Uterus (tissue), 4 donors: ENCODE data around the gene STRN3. TPM values are rescaled to one million over a fixed set of nuclear protein-coding genes. Genes with fewer than 3 reads are reported as not detected.
"Not testable (repeated sequence)": the region's sequence is repeated elsewhere in the genome, so short reads cannot be mapped to it uniquely, and the experiment has no call there.

Experiments used
- DNase-seq, 2 donors: peaks; one replicate each; pipeline ENCODE4 v3.0.0-alpha.2; 2019 to 2020
- H3K27ac ChIP-seq, 2 donors: fragments of 200-600 bp; sonication (generic); 1 replicate in 1 of 2; 2 replicates in 1 of 2; pipeline ENCODE4 v1.5.1; 2016 to 2018
- H3K27me3 ChIP-seq, 2 donors: fragments of 200-600 bp; sonication (generic); one replicate each; pipeline ENCODE4 v1.5.1; 2018 to 2019; ENCODE audit warnings: control low read depth in 1 of 2
- H3K36me3 ChIP-seq, 2 donors: fragments of 200-600 bp; sonication (generic); one replicate each; pipeline ENCODE4 v1.5.1; 2019; ENCODE audit warnings: control low read depth in 1 of 2
- H3K4me1 ChIP-seq, 2 donors: fragments of 200-600 bp; sonication (generic); one replicate each; pipeline ENCODE4 v1.5.1; 2018 to 2019; ENCODE audit warnings: control low read depth in 1 of 2
- H3K4me3 ChIP-seq, 2 donors: fragments of 200-600 bp; sonication (generic); 1 replicate in 1 of 2; 2 replicates in 1 of 2; pipeline ENCODE4 v1.5.1; 2018 to 2019; ENCODE audit warnings: mild to moderate bottlenecking in 1 of 2
- H3K9me3 ChIP-seq, 2 donors: fragments of 200-600 bp; sonication (generic); one replicate each; pipeline ENCODE4 v1.5.1; 2019; ENCODE audit warnings: control low read depth in 1 of 2
- POLR2A ChIP-seq, 2 donors: fragments of 450-650 bp; IDR thresholded peaks; one replicate each; pipeline ENCODE4 v1.6.1; 2016; ENCODE audit warnings: antibody characterized with exemption in 2 of 2, mild to moderate bottlenecking in 1 of 2, moderate library complexity in 1 of 2
- intact Hi-C: fragments of 100-400 bp; cut with DNase I; formaldehyde crosslinking; loops from one replicate; pipeline ENCODE4 v1.15.1; 2023; ENCODE audit warnings: low total_unique reads
- total RNA-seq, 4 donors: library from RNA; depleted of rRNA in 3 of 4; stranded (reverse); fragments of >200 nt in 3 of 4; gene quantifications; one replicate each; pipeline versions ENCODE4 v1.1.0 to v1.2.4, GENCODE V29; 2014 to 2023
- TF ChIP-seq, protein P1 (sequence below), 4 experiments: fragments of 200-600 bp in 2 of 4; fragments of 450-650 bp in 2 of 4; sonication (generic) in 2 of 4; IDR thresholded peaks; one replicate each; pipeline ENCODE4 v1.5.1; 2016 to 2019; ENCODE audit warnings: antibody characterized with exemption in 4 of 4, mild to moderate bottlenecking in 2 of 4, moderate library complexity in 1 of 4
- donor health status: DM: yes; HTN: yes; CAD: no.

STRN3 gene
- total RNA-seq, 4 donors from 2014 or later = 25.9 to 82.0 (median 65.0) TPM

DNA sequence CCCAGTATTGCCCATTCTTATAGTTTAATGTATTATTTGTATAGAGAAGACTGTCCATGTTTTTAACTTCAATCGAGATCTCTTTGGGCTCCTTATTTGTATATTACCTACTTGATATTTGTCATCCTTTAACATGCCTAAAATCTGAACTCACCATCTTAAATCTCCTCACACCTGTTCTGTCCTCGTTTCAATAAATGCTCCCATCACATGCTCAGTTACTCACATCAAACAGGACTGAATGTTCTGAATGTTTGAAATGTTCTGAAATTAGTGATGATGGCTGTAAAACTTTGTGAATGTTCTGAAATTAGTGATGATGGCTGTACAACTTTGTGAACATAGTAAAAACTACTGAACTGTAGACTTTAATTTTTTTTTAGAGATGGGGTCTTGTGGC is 117.4 kb downstream of the STRN3 start:
- TF ChIP-seq POLR2A (IDR thresholded peaks at IDR 0.05) = no peak
- TF ChIP-seq, protein P1, sequence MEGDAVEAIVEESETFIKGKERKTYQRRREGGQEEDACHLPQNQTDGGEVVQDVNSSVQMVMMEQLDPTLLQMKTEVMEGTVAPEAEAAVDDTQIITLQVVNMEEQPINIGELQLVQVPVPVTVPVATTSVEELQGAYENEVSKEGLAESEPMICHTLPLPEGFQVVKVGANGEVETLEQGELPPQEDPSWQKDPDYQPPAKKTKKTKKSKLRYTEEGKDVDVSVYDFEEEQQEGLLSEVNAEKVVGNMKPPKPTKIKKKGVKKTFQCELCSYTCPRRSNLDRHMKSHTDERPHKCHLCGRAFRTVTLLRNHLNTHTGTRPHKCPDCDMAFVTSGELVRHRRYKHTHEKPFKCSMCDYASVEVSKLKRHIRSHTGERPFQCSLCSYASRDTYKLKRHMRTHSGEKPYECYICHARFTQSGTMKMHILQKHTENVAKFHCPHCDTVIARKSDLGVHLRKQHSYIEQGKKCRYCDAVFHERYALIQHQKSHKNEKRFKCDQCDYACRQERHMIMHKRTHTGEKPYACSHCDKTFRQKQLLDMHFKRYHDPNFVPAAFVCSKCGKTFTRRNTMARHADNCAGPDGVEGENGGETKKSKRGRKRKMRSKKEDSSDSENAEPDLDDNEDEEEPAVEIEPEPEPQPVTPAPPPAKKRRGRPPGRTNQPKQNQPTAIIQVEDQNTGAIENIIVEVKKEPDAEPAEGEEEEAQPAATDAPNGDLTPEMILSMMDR (IDR thresholded peaks at IDR 0.05) = no peak
- Histone ChIP-seq H3K4me3 (no peak overlapping the region), H3K36me3 (no peaks in the 10 kb centered on the region), H3K4me1 (no peaks in the 10 kb centered on the region), H3K9me3 (no peaks in the 10 kb centered on the region), H3K27ac (no peak overlapping the region), H3K27me3 (no peaks in the 10 kb centered on the region)
- intact Hi-C loops = no loop called here
- no peak for DNase-seq

GRCh38 chr14:30907659-30908057 is 118.5 kb downstream of the STRN3 start:
- Histone ChIP-seq H3K9me3 (no peaks in the 10 kb centered on the region), H3K27me3 (no peaks in the 10 kb centered on the region), H3K36me3 (no peaks in the 10 kb centered on the region), H3K4me3 (no peak overlapping the region), H3K4me1 (no peaks in the 10 kb centered on the region), H3K27ac (no peak overlapping the region)
- intact Hi-C loops = no loop called here
- no peak for TF ChIP-seq POLR2A (IDR thresholded peaks at IDR 0.05)
- TF ChIP-seq, protein P1 (IDR thresholded peaks at IDR 0.05) = no peak
- no peak for DNase-seq

DNA sequence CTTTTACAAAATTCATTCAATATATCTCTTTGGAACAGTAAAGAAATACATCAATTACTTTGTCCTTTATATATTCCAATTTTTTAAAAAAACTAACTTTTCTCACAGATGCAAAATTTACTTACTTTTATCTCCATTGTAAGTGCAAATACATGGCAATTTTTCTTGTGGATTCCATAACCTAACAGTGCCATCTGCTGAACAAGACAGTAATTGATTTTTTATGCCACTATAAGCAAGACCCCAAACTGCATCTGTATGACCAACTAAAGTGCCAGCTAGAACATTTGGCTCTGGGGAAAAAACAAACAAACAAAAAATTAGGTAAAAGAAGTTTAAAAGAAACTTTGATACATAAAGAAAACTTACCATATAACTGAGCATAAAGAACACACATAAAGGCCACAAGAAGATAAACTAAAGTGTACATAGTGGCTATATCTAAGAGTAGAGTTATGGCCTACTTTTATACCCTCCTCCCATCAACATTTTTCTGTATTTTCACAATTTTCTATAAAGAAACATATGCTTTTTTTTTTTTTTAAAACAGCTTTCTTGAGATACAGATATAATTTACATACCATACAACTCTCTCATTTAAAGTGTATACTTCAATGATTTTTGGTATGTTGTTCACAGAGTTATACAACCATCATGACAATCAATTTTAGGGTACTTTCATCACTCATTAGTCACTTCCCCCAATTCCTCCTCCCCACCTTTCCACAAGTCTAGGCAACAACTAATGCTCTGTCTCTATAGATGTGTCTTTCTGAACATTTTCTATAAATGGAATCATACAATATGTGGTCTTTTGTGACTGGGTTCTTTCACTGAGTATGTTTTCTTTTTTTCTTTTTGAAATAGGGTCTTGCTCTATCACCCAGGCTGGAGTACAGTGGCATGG is 119.2 kb downstream of the STRN3 start:
- Histone ChIP-seq H3K36me3 (no peaks in the 10 kb centered on the region), H3K27ac (no peak overlapping the region)

DNA sequence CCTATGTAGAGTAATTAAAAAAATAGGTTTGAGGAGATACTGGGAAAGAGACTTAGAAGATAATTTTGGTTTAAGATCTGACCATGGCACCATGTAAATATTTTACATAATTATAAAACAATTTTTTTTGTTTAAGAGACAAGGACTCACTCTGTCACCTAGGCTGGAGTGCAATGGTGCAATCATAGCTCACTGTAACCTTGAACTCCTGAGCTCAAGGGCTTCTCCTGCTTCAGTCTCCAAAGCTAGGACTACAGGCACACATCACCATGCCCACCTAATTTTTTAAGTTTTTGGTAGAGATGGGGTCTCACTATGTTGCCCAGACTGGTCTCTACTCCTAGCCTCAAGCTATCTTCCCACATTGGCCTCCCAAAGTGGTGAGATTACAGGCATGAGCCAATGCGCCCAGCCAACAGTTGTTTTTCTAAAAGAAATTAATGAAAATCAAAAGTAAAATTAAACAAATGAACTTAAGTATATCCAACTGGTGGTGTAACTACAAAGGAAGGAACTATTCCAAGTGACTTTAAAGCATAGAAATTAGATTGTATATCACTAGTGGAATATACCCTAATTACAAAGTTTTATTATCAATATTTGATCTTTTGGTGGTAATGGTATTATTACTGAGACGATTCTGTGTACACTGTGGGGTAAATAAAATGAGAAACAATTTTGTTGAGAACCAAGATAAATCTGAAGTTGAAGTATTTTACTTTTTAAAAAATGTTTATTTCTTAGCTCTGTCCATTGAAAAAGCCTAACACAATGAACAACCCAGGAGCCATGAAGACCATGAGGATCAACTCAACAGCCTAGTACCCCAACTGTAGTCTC is 122.7 kb downstream of the STRN3 start:
- Histone ChIP-seq H3K4me1 (no peaks in the 10 kb centered on the region), H3K27me3 (no peaks in the 10 kb centered on the region), H3K27ac (no peak overlapping the region), H3K9me3 (no peaks in the 10 kb centered on the region), H3K36me3 (no peaks in the 10 kb centered on the region), H3K4me3 (no peak overlapping the region)
- intact Hi-C loops = no loop called here
- DNase-seq = no peak
- TF ChIP-seq, protein P1 (IDR thresholded peaks at IDR 0.05) = no peak
- TF ChIP-seq POLR2A (IDR thresholded peaks at IDR 0.05) = no peak

More for the DNA sequence above, 119.2 kb downstream of the STRN3 start:
- TF ChIP-seq, protein P1 (IDR thresholded peaks at IDR 0.05) = no peak
- no peak for TF ChIP-seq POLR2A (IDR thresholded peaks at IDR 0.05)
- Histone ChIP-seq H3K9me3 (no peaks in the 10 kb centered on the region), H3K4me3 (no peak overlapping the region), H3K27me3 (no peaks in the 10 kb centered on the region), H3K4me1 (no peaks in the 10 kb centered on the region)
- no peak for DNase-seq
- intact Hi-C loops = no loop called here

GRCh38 chr14:30897121-30897520 is 129.1 kb downstream of the STRN3 start:
- H3K9me3 ChIP-seq, H3K27ac ChIP-seq, DNase-seq, H3K4me3 ChIP-seq, H3K27me3 ChIP-seq, intact Hi-C loops, H3K4me1 ChIP-seq, H3K36me3 ChIP-seq: not testable (repeated sequence)
